Mesenteric fat pad (tissue), 1 donor: Measurements from ENCODE around the gene QRFP. TPM values are rescaled to one million over a fixed set of nuclear protein-coding genes. Genes with fewer than 3 reads are reported as not detected.

ENCODE experiments used
- DNase-seq: peaks from one replicate; pipeline ENCODE4 v3.0.0-alpha.2; 2020; ENCODE audit warnings: low spot score
- total RNA-seq: library from RNA; stranded (reverse); fragmentation: NEBNext Ultra II Directional; extraction: Animal tissue kit (Norgen Biotek cat#: 25700); gene quantifications from one replicate; pipeline ENCODE4 v1.2.1, GENCODE V29; 2021
- donor health status: DM: yes; HTN: yes; CAD: no.

QRFP gene
- total RNA-seq, 1 donor from 2014 or later, result not detected

DNA sequence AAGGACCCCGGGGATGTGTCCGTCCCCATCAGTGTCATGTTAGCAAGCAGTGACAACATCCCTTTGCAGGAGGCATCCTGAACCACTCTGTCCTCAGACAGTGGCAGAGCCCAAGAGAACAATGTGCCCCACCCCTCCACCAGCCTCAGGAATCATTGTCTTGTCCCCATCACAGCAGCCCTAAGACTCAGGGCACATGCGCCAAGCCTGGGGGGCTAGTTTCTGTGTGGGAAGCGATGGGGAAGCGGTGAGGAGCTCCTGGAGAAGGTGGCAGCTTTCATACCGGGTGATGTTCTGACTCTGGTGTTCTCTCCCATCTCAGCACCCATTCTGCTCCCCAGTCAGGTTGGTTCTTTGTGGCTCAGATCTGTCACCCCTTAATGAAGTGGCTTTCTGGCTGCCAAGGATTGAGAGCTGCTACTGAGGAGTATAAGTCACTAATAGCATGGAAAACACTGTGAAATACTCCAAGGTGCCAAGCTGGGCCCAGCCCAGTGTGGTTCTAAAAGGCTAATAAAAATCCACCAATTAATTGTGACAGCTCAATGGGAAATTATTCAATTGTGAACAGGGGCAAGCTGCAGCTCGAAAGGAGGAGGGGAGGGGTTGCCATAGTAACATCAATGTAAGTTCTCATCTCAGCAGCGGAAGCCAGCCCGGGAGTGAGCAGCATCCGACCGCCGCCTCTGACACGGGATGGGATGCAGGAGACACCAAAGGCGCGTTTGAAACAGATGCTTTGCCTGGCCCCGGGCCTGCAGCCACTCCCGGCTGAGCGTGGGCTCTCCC, 4.7 kb downstream of the QRFP start:
- DNase-seq, result no peak

GRCh38 chr9:130890870-130891687, 5.5 kb downstream of the QRFP start:
- no peak for DNase-seq

- no peak for DNase-seq
Observed at GRCh38 chr9:130890124-130890523, 6.5 kb downstream of the QRFP start.

- DNase-seq, result no peak
Observed at GRCh38 chr9:130888146-130888885, 8.3 kb downstream of the QRFP start.

- no peak for DNase-seq
Observed at GRCh38 chr9:130887494-130888144, 9.0 kb downstream of the QRFP start.

DNA sequence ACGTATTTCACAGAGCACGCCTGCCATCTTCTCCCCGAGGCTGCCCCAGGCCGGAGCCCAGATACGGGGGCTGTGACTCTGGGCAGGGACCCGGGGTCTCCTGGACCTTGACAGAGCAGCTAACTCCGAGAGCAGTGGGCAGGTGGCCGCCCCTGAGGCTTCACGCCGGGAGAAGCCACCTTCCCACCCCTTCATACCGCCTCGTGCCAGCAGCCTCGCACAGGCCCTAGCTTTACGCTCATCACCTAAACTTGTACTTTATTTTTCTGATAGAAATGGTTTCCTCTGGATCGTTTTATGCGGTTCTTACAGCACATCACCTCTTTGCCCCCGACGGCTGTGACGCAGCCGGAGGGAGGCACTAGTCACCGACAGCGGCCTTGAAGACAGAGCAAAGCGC, 9.6 kb downstream of the QRFP start:
- DNase-seq, result no peak

GRCh38 chr9:130885484-130886375, 10.9 kb downstream of the QRFP start:
- no peak for DNase-seq

- no peak for DNase-seq
Observed at GRCh38 chr9:130884542-130885483, 11.8 kb downstream of the QRFP start.

DNA sequence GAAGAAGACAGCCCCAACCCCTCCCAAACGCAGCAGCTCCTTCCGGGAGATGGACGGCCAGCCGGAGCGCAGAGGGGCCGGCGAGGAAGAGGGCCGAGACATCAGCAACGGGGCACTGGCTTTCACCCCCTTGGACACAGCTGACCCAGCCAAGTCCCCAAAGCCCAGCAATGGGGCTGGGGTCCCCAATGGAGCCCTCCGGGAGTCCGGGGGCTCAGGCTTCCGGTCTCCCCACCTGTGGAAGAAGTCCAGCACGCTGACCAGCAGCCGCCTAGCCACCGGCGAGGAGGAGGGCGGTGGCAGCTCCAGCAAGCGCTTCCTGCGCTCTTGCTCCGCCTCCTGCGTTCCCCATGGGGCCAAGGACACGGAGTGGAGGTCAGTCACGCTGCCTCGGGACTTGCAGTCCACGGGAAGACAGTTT, 12.5 kb downstream of the QRFP start:
- no peak for DNase-seq

GRCh38 chr9:130883479-130883878, 13.1 kb downstream of the QRFP start:
- DNase-seq, result no peak

DNA sequence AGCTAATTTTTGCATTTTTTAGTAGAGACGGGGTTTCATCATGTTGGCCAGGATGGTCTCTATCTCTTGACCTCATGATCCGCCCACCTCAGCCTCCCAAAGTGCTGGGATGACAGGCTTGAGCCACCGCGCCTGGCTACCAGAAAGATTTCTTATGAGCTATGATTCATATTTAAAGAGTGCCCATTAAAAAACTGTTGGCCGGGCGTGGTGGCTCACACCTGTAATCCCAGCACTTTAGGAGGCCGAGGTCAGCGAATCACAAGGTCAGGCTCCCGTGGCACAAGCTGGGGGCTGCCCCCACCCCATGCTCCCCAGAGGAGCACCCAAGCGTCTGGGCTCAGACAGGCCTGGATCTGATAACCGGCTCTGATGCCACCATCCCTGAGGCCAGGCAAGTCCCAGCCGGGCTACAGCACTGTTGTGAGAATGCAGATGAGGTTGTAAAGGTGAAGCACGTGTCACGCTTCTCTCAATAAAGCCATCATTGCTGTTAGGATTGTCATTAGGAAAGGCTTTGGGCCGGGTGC, 13.9 kb downstream of the QRFP start:
- no peak for DNase-seq

GRCh38 chr9:130881516-130881915, 15.1 kb downstream of the QRFP start:
- DNase-seq, result no peak

DNA sequence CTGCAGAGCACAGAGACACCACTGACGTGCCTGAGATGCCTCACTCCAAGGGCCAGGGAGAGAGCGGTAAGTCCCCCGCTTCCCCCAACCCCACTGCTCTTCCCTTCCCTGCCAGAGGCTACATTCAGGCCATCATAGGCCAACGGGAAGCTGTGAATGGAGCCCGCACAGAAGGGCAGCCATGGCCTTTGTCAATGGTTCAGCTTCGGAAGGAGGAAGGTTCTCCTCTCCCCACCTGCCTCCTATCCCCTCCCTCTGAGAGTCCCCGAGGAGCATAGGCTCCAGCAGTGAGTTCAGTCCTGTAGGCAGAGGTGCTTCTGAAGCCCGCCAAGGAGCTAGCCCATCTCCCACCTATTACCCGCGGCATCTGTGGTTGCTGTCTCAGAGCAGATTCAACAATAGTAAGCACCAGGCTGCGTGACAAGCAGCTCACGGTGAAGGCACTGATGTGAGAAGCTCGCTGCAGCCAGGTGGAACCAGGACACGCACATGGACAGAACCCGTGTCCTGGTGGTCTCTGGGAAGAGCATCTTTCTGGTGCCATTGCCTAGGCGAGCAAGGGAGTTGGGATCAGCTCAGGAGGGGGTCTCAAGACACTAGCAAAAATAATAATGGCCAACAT, 15.9 kb downstream of the QRFP start:
- DNase-seq, result no peak

DNA sequence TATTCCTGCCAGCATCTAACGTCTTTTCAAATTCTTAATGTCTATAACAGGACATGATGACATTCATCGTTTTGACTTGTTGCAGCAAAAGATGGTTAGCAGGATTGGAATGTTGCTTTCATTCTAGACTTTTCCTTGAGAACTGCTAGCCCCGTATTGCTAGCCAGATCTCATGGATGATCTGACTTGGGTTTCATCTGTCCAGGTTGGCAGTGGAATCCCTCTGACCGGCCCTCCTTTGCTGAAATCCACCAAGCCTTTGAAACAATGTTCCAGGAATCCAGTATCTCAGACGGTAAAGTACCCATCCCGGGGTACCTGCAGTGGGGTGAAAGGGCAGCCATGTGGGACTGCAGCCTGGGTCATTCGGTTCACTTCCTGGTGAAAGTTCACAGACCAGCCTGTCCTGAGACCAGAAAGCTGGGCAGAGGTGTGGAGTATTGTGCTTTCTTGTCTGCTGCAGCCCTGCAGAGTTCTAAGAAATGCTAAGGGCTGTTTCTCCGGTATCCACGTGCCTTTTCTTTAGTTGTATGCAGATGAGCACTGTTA, 16.7 kb downstream of the QRFP start:
- no peak for DNase-seq

- DNase-seq, result no peak
Observed at GRCh38 chr9:130878295-130878694, 18.3 kb downstream of the QRFP start.

DNA sequence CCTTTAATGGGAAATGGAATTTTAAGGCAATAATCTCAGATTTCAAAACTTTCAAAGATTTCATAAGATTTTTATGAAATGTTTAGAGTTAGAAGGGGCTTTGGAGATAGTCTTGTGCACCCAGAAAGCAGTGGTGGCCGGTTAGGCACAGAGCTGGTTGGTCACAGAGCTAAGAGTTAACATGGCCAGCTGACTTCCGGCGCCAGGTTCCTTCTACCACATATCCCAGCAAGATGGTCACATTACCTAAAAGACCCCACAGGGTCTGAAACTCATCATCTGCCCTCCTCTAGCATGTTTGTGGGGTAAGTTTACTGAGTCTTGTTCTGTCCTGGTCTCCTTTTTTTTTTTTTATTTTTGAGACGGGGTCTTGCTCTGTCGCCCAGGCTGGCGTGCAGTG, 19.3 kb downstream of the QRFP start:
- no peak for DNase-seq

- DNase-seq, result no peak
Observed at GRCh38 chr9:130874783-130875182, 21.8 kb downstream of the QRFP start.

DNA sequence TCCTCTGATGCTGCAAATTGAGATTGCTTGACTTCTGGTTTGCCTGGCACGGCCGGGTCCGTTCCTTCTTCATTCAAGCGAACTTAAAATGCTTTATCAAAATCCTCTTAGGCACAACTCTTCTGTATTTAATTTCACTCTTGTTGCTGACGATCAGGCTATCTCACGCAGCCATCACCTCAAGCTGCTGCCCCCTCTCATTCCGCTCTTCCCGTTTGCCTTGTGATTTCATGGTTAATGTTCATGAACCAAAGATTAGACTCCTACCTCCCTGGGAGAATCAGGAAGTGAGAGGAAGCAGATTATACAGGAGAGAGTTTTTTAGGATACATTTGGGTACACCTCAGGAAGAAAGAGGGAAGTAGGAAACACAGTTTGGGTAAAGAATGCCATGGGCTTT, 22.6 kb downstream of the QRFP start:
- DNase-seq, result no peak
